DMS 273 treated with DMSO at 0.1 percent for 48 hours (cell line): ENCODE results near the gene HOXA2.

Source experiments
- DNase-seq: peaks from one replicate; lab custom pipeline; 2025; lab: John Stamatoyannopoulos, UW

HOXA2 gene

GRCh38 chr7:27098578-27099451 lies 3.7 kb downstream of the HOXA2 start:
- DNase-seq: no peak

GRCh38 chr7:27097686-27098577 lies 4.6 kb downstream of the HOXA2 start:
- DNase-seq: no peak

- DNase-seq: no peak
These were observed 5.5 kb downstream of the HOXA2 start for GRCh38 chr7:27096768-27097514.

- DNase-seq: peak; percentile 82
These were observed 6.4 kb downstream of the HOXA2 start, which contains the start of gene HOXA1 for GRCh38 chr7:27095897-27096767. TSS of gene HOXA1 (minus strand) at chr7:27096000. CDS start at chr7:27095912, 88 bp downstream.

- DNase-seq: no peak
These were observed 7.2 kb downstream of the HOXA2 start for GRCh38 chr7:27095050-27095896.

GRCh38 chr7:27094304-27095049 lies 8.0 kb downstream of the HOXA2 start:
- no peak for DNase-seq

- DNase-seq: no peak
These were observed 9.1 kb downstream of the HOXA2 start for GRCh38 chr7:27093184-27093895.

GRCh38 chr7:27092819-27093110 lies 9.7 kb downstream of the HOXA2 start:
- DNase-seq: no peak

- no peak for DNase-seq
These were observed 10.3 kb downstream of the HOXA2 start for GRCh38 chr7:27091941-27092818.

GRCh38 chr7:27091105-27091504 lies 11.4 kb downstream of the HOXA2 start:
- no peak for DNase-seq

GRCh38 chr7:27088002-27088922 lies 14.2 kb downstream of the HOXA2 start:
- no peak for DNase-seq

- no peak for DNase-seq
These were observed 18.8 kb downstream of the HOXA2 start for GRCh38 chr7:27083646-27084045.

GRCh38 chr7:27082171-27082570 lies 20.3 kb downstream of the HOXA2 start:
- DNase-seq: no peak

GRCh38 chr7:27080844-27081436 lies 21.5 kb downstream of the HOXA2 start:
- DNase-seq: no peak

- no peak for DNase-seq
These were observed 23.1 kb downstream of the HOXA2 start for GRCh38 chr7:27079234-27079975.
